ENCODE data around the gene COL28A1. TPM values are rescaled to one million over a fixed set of nuclear protein-coding genes. Genes with fewer than 3 reads are reported as not detected.
A peak's percentile ranks its signal among the peaks of the same experiment; 100 is the strongest.

Gene COL28A1
- total RNA-seq, 1 donor from 2014 or later, result not detected

DNA sequence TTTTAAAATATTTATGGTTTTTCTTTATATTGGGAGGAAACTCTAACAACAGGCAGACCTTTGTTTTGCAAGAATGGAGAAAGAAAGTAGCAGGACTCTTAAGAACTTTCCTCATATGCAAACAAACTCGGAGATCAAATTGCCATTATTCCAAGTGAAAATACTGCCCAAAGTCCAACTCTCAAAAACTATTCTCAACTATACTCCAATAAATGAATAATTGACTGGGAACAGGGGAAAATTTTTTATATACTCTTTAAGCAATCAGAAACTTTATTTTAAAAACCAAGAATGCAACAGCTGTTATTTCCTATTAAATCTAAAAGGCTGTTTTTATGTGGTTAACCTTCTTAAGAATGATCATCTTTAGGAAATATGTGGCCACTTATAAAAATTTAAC is 101.9 kb downstream of the COL28A1 start:
- intact Hi-C loops (cut with micrococcal nuclease), result no loop called here

DNA sequence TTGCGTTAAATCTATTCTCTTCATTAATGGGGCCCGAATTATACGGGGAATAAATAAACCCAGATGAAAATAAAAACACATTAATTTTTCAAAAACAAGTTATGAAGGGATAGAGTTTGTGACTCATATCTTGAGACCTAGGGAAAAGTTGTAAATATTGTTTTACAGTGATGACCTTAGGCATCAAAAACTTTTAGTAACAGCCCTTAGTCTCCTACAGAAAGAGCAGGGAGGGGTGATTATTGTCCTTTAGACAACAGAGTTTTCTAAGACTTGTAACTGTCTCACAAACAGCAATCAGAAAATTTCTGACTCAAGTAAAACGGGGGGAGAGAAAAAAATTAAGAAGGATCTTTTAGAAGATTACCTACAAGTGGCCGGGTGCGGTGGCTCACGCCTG is 102.7 kb downstream of the COL28A1 start:
- no peak overlapping the region for H3K27ac Mint-ChIP-seq
- no peak for DNase-seq (ENCODE audit: low spot score)
- intact Hi-C loops (cut with micrococcal nuclease), result no loop called here
- H3K27me3 Mint-ChIP-seq (ENCODE audit: insufficient read depth), result peaks cover 2% of the 10 kb centered on the region
- no peak overlapping the region for H3K4me3 Mint-ChIP-seq
- H3K9me3 Mint-ChIP-seq, result no peaks in the 10 kb centered on the region
- no peaks in the 10 kb centered on the region for H3K36me3 Mint-ChIP-seq (ENCODE audit: low read depth)
- H3K4me1 Mint-ChIP-seq (ENCODE audit: low read depth), result no peaks in the 10 kb centered on the region

More for the DNA sequence above, 101.9 kb downstream of the COL28A1 start:
- no peaks in the 10 kb centered on the region for H3K9me3 Mint-ChIP-seq
- H3K27ac Mint-ChIP-seq, result no peak overlapping the region
- H3K4me3 Mint-ChIP-seq, result no peak overlapping the region
- H3K27me3 Mint-ChIP-seq (ENCODE audit: insufficient read depth), result peaks cover 2% of the 10 kb centered on the region
- no peak for DNase-seq (ENCODE audit: low spot score)
- no peaks in the 10 kb centered on the region for H3K36me3 Mint-ChIP-seq (ENCODE audit: low read depth)
- H3K4me1 Mint-ChIP-seq (ENCODE audit: low read depth), result no peaks in the 10 kb centered on the region

DNA sequence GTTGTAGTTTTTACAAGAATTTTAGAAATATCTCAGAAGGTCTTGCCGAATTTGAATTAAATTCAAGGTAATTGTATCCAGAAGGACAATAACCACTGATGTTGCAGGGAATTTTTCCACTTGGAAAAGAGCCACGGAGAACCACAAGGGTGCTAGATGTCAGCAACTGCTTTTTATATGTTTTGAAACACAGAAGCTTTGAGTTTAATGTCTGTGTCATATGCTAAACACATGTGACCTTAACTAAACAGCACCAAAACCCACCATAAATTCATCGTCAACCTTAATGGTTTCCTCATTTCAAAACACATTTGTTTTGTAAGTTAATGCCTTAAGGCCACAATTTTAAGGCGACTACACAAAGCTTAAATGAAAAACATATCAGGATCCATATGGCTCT is 106.9 kb downstream of the COL28A1 start:
- no peak for DNase-seq (ENCODE audit: low spot score)
- Mint-ChIP-seq H3K27ac (no peak overlapping the region), H3K4me1 (ENCODE audit: low read depth) (no peaks in the 10 kb centered on the region), H3K36me3 (ENCODE audit: low read depth) (no peaks in the 10 kb centered on the region), H3K9me3 (no peaks in the 10 kb centered on the region), H3K4me3 (no peak overlapping the region), H3K27me3 (ENCODE audit: insufficient read depth) (peaks cover 6% of the 10 kb centered on the region)
- intact Hi-C loops (cut with micrococcal nuclease), result loop anchor here (10.0 kb wide), 1 partner anchor 324 kb away; no protein-coding TSS in a partner anchor

DNA sequence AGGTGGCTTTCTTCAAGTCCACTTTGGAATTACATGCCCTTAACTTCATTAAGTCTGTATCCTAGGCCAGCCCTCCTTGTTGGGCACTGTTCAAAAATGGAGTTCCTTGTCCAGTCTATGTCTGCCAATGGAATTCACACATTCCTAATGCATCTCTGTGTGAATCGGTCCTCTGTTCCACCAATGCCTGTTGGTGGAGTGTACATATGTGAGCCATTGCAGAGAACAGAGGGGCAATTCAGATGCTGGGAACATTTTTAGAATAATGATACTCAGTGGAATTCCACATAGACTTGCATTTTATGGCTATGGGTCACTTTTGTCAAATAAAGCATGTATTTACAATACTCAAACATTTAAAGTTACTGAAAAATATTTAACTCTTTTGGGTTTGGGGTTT is 108.3 kb downstream of the COL28A1 start:
- H3K4me1 Mint-ChIP-seq (ENCODE audit: low read depth), result no peaks in the 10 kb centered on the region
- no peaks in the 10 kb centered on the region for H3K36me3 Mint-ChIP-seq (ENCODE audit: low read depth)
- DNase-seq (ENCODE audit: low spot score), result no peak
- no peak overlapping the region for H3K4me3 Mint-ChIP-seq
- no peaks in the 10 kb centered on the region for H3K9me3 Mint-ChIP-seq
- H3K27me3 Mint-ChIP-seq (ENCODE audit: insufficient read depth), result peaks cover 6% of the 10 kb centered on the region
- H3K27ac Mint-ChIP-seq, result no peak overlapping the region
- intact Hi-C loops (cut with micrococcal nuclease), result loop anchor here (10.0 kb wide), 1 partner anchor 323 kb away; no protein-coding TSS in a partner anchor

DNA sequence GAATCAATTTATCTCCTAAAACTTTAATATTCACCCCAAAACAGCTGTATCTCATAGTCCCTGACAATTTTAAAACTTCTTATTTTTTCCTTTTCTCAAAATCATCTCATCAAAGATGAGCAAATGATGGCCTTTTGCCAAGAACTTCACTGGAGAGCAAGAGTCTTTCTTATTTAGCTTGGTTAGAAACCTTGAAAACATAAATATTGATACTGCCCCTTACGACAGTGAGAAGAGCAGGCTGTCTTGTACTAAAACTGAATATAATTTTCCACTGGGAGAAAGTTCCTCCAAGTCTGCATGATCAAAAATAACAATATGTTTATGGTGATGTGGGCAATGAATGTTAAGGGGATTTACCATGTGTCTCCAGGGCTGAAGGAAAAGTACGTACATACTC is 109.0 kb downstream of the COL28A1 start:
- peaks cover 4% of the 10 kb centered on the region for H3K27me3 Mint-ChIP-seq (ENCODE audit: insufficient read depth)
- H3K9me3 Mint-ChIP-seq, result no peaks in the 10 kb centered on the region
- H3K36me3 Mint-ChIP-seq (ENCODE audit: low read depth), result no peaks in the 10 kb centered on the region
- H3K4me3 Mint-ChIP-seq, result no peak overlapping the region
- intact Hi-C loops (cut with micrococcal nuclease), result loop anchor here (10.0 kb wide), 1 partner anchor 322 kb away; no protein-coding TSS in a partner anchor
- no peaks in the 10 kb centered on the region for H3K4me1 Mint-ChIP-seq (ENCODE audit: low read depth)
- no peak overlapping the region for H3K27ac Mint-ChIP-seq
- DNase-seq (ENCODE audit: low spot score), result no peak

DNA sequence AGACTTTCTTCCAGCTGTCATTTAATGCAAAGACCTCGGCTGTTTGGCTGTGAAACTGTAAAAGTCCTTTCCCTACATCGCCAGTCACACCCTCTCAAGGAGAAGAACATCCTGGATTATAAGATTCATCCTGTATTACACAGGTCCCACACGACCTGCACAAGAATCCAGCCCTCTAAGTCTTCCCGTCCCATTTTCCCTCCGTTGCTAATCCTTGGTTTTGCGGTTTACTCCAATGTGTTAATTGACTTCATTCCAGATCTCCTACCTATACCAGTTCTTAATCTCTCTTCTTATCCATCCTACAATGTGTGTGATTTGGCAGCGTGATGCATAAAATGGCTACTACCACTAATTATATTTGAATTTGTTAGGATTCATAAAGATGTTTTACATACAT is 110.4 kb downstream of the COL28A1 start:
- no peak overlapping the region for H3K27ac Mint-ChIP-seq

DNA sequence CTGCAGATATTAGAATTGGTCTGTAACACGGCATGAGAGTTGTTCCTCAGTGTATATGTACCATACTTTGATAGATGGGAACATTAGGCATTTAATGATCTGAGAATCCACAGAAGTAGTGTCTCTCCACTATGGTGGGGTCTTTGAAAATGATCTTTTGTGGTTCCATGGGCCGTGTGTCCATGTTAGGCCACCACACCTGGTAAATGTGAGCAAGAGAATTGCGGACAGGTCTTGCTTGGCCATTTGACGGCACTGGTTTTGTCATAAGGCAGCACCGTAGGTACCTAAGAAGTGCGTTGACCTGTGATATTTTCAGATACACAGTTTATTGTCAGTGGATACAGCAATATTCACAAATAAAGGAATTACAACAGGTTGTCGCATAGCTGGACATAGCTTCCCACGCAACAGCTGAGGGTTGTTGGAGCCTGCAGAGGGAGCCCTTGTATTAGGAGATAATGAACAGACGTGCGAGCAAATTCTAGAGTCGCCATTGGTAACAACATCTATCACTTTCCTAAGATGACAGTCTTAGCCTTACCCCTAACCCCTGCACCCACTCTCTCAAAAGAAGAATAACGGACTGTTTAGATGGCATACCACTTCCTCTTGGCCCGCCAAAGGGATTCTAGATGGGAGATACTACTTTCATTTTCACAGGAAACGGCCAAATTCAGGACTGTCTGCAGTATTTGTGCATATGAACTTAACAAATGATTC is 111.4 kb downstream of the COL28A1 start:
- H3K27me3 Mint-ChIP-seq (ENCODE audit: insufficient read depth), result peaks cover 4% of the 10 kb centered on the region
- H3K4me1 Mint-ChIP-seq (ENCODE audit: low read depth), result no peaks in the 10 kb centered on the region
- DNase-seq (ENCODE audit: low spot score), result no peak
- H3K4me3 Mint-ChIP-seq, result peak overlapping the region; percentile 67
- H3K27ac Mint-ChIP-seq, result no peak overlapping the region
- H3K36me3 Mint-ChIP-seq (ENCODE audit: low read depth), result no peaks in the 10 kb centered on the region
- intact Hi-C loops (cut with micrococcal nuclease), result loop anchor here (2.0 to 10.0 kb wide), 5 partner anchors 118 to 794 kb away; partner anchors contain the start of gene C1GALT1
- H3K9me3 Mint-ChIP-seq, result no peaks in the 10 kb centered on the region

More for the DNA sequence above, 110.4 kb downstream of the COL28A1 start:
- DNase-seq (ENCODE audit: low spot score), result no peak
- H3K27me3 Mint-ChIP-seq (ENCODE audit: insufficient read depth), result peaks cover 4% of the 10 kb centered on the region
- intact Hi-C loops (cut with micrococcal nuclease), result loop anchor here (2.0 to 10.0 kb wide), 2 partner anchors 321 to 793 kb away; no protein-coding TSS in a partner anchor
- H3K9me3 Mint-ChIP-seq, result no peaks in the 10 kb centered on the region
- H3K4me3 Mint-ChIP-seq, result no peak overlapping the region
- H3K4me1 Mint-ChIP-seq (ENCODE audit: low read depth), result no peaks in the 10 kb centered on the region
- no peaks in the 10 kb centered on the region for H3K36me3 Mint-ChIP-seq (ENCODE audit: low read depth)

DNA sequence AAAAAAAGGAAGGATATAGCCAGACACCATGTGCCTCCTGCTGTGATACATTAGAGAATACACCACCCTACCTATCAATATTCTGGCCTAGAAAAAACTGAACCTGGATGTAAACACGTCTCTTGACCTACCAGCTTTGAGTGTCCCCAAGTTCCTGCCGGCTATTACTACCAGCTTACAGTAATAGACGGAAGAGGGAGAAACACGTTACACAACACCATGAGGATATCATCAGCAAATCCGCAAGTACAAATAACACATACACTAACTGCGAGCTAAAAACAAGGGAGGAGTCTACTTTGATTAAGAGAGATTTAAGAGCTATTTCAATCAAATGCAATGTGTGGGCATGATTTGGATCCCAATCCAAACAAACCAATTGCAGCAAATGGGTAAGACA is 113.0 kb downstream of the COL28A1 start:
- H3K36me3 Mint-ChIP-seq (ENCODE audit: low read depth), result no peaks in the 10 kb centered on the region

DNA sequence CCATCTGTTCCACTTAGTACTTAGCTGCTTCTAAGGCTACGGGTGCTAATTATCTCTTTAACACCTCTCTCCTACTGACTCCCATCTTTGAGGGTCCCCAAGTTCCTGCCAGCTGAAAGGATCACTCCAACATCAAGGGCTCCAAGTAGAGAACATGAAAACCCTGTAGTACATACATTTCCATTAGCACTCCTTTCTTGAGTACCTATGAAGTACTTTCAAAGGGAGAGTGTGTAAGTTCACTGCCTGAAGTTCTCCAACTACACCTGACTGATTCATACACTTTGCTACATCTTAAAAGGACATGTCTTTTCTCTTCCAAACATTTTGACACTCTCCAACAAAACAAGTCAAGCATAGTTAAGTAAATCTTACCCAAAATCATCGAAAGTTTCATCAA is 113.8 kb downstream of the COL28A1 start:
- Mint-ChIP-seq H3K27ac (no peak overlapping the region), H3K4me1 (ENCODE audit: low read depth) (no peaks in the 10 kb centered on the region), H3K9me3 (no peaks in the 10 kb centered on the region), H3K36me3 (ENCODE audit: low read depth) (no peaks in the 10 kb centered on the region), H3K4me3 (no peak overlapping the region), H3K27me3 (ENCODE audit: insufficient read depth) (no peaks in the 10 kb centered on the region)
- no peak for DNase-seq (ENCODE audit: low spot score)
- intact Hi-C loops (cut with micrococcal nuclease), result loop anchor here (5.0 to 10.0 kb wide), 4 partner anchors 120 to 340 kb away; partner anchors contain the start of gene C1GALT1

More for the DNA sequence above, 113.0 kb downstream of the COL28A1 start:
- Mint-ChIP-seq H3K27me3 (ENCODE audit: insufficient read depth) (peaks cover 2% of the 10 kb centered on the region), H3K4me3 (no peak overlapping the region), H3K9me3 (no peaks in the 10 kb centered on the region), H3K4me1 (ENCODE audit: low read depth) (no peaks in the 10 kb centered on the region), H3K27ac (no peak overlapping the region)
- DNase-seq (ENCODE audit: low spot score), result no peak
- intact Hi-C loops (cut with micrococcal nuclease), result loop anchor here (5.0 to 10.0 kb wide), 4 partner anchors 120 to 340 kb away; partner anchors contain the start of gene C1GALT1

DNA sequence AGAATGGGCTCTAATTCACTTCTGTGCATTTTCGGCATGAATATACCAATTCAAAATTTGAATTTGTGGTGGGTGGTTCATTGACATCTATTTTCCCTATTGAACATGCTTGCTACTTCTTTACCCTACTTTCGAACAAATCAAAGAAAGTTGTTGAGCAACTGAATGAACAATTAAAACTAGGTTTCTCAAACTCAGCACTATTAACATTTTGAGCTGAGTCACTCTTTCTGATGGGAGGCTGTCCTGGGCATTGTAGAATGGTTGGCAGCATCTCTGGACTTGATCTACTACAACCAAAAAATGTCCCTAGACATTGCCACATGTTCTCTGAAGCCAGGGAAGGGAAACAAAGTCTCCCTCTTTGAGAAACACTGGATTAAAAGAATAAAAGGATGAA is 116.7 kb downstream of the COL28A1 start:
- Mint-ChIP-seq H3K36me3 (ENCODE audit: low read depth) (no peaks in the 10 kb centered on the region), H3K27ac (no peak overlapping the region), H3K27me3 (ENCODE audit: insufficient read depth) (no peaks in the 10 kb centered on the region), H3K9me3 (no peaks in the 10 kb centered on the region), H3K4me3 (no peak overlapping the region), H3K4me1 (ENCODE audit: low read depth) (no peaks in the 10 kb centered on the region)
- no peak for DNase-seq (ENCODE audit: low spot score)
- intact Hi-C loops (cut with micrococcal nuclease), result no loop called here

DNA sequence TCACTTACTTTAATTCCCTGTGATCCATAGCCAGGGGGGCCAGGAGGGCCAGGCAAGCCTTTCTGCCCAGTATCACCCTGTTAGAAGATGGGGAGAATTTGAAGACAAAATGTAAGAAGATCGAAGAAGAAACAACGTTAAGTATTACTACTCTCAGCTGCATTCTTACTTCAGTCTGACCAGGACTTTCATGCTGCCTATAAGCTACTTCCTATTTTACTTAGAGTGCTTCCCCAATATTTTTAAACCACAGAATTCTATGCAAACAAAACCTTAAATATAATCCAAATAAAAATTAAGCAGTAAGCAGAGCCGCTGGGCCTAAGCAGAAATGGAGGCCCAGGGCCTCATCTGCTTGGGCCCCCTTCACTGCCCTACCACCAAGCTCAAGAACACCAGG is 117.8 kb downstream of the COL28A1 start:
- Mint-ChIP-seq H3K4me3 (no peak overlapping the region), H3K36me3 (ENCODE audit: low read depth) (no peaks in the 10 kb centered on the region), H3K27me3 (ENCODE audit: insufficient read depth) (no peaks in the 10 kb centered on the region), H3K4me1 (ENCODE audit: low read depth) (no peaks in the 10 kb centered on the region), H3K9me3 (no peaks in the 10 kb centered on the region), H3K27ac (no peak overlapping the region)
- intact Hi-C loops (cut with micrococcal nuclease), result no loop called here
- DNase-seq (ENCODE audit: low spot score), result no peak

DNA sequence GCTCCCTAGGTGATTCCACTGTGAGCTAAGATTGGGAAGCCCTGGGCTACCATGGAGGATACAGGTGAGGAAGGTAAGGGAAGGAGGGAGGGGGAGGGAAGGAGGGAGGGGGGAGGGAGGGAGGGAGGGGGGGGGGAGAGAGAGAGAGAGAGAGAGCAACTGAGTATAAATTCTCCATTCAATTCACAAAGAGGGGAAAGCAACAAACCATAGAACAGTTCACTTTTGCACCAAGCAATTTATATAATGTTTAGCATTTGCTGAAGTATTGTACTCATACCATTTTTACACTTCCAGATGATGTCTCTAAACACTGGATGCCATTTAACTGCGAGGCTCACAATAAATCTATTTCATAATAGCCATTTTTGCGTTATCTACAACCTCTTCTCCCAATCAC is 118.3 kb downstream of the COL28A1 start:
- H3K4me1 Mint-ChIP-seq (ENCODE audit: low read depth), result no peaks in the 10 kb centered on the region
- H3K27ac Mint-ChIP-seq, result no peak overlapping the region
- no peak overlapping the region for H3K4me3 Mint-ChIP-seq
- H3K9me3 Mint-ChIP-seq, result no peaks in the 10 kb centered on the region
- no peak for DNase-seq (ENCODE audit: low spot score)
- intact Hi-C loops (cut with micrococcal nuclease), result no loop called here
- no peaks in the 10 kb centered on the region for H3K36me3 Mint-ChIP-seq (ENCODE audit: low read depth)
- no peaks in the 10 kb centered on the region for H3K27me3 Mint-ChIP-seq (ENCODE audit: insufficient read depth)

DNA sequence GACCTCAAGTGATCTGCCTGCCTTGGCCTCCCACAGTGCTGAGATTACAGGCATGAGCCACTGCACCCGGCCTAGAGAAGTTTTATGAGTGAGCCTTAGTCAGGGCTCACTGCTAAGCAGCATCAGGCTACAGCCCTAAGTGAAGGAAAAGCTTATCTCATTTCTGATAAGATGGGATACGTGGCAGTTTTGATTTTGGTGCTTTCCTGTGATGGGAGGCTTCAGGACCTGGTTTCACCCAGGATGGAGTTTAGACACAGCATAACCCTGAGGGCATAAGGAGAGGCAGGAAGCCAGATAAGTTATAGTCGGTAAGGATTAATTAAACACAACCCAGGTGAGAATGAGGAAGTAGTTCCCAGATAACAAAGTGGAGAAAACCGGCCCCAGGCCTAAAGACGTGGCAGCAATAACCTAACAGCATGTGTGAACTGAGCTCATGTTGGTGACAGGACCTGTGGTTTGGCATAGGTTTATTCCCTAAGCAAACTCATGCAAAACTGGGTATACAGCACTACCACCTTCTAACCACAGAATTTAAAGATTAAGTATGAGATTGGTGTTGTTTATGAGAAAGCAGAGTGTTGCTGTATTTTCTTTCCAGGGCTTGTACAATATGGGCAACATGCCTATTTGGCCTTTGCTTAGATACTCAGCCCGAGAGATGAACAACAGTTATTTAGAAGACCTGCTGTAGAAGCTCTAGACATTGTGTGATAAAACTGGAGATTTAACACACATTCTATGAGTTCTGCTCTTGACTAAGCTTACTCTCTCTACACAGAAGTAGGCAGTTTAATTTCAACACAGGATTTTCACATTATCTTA is 119.4 kb downstream of the COL28A1 start:
- H3K4me3 Mint-ChIP-seq, result no peak overlapping the region
- intact Hi-C loops (cut with micrococcal nuclease), result no loop called here
- H3K27ac Mint-ChIP-seq, result no peak overlapping the region
- H3K36me3 Mint-ChIP-seq (ENCODE audit: low read depth), result no peaks in the 10 kb centered on the region
- H3K27me3 Mint-ChIP-seq (ENCODE audit: insufficient read depth), result peaks cover 3% of the 10 kb centered on the region
- no peaks in the 10 kb centered on the region for H3K4me1 Mint-ChIP-seq (ENCODE audit: low read depth)
- no peak for DNase-seq (ENCODE audit: low spot score)
- no peaks in the 10 kb centered on the region for H3K9me3 Mint-ChIP-seq
